K562 (cell line): Measurements from ENCODE around the gene C16orf90. TPM values are rescaled to one million over a fixed set of nuclear protein-coding genes. Genes with fewer than 3 reads are reported as not detected.

ENCODE experiments used
- ATAC-seq: fragments of 200-7000 bp; cut with Tn5 transposase; 3 replicates; pipeline ENCODE4 v1.9.1; 2020; ENCODE audit warnings: moderate library complexity
- BruUV-seq: library from RNA; stranded (reverse); fragments of 400-500 nt; replicated peaks from 2 replicates; lab custom pipeline; 2021; lab: Mats Ljungman, UMichigan
- CTCF ChIA-PET: fragments of 300-600 bp; formaldehyde crosslinking; extraction: SDS; loops from one replicate; lab custom pipeline; 2021; ENCODE audit warnings: low intra/inter-chr PET ratio; lab: Yijun Ruan, JAX
- POLR2A ChIA-PET: fragments of 300-600, 350-650 bp; sonication (Branson Sonifier 250); formaldehyde crosslinking; extraction: SDS; loops from one replicate; lab custom pipeline; 2021; ENCODE audit warnings: antibody characterized with exemption, inconsistent platforms; lab: Yijun Ruan, JAX
- DNase-seq, 4 experiments: peaks; one replicate each; pipeline versions ENCODE4 v3.0.0 to v3.0.0-alpha.2; 2011 to 2018; ENCODE audit warnings: low spot score in 3 of 4, mixed read lengths in 3 of 4; ENCODE audit errors: extremely low read depth in 1 of 4
- FAIRE-seq: peaks from 2 replicates; lab custom pipeline; 2011; peaks lifted over from hg19 to GRCh38; lab: Jason Lieb, UNC
- H2AFZ ChIP-seq: 2 replicates; pipeline ENCODE4 v1.6.0; 2011; ENCODE audit warnings: low read depth, low read length, control low read depth, inconsistent platforms
- H3K27ac ChIP-seq: fragments of 200-600 bp; 3 replicates; pipeline ENCODE4 v1.8.0; 2011; ENCODE audit warnings: low read depth, mild to moderate bottlenecking, control low read depth, inconsistent platforms, low read length, moderate library complexity, mixed read lengths; ENCODE audit errors: extremely low read depth
- H3K27me3 ChIP-seq, 2 experiments: fragments of 300-600 bp in 1 of 2; 2 replicates in 1 of 2; 3 replicates in 1 of 2; pipeline versions ENCODE4 v1.6.0 to v1.8.0; 2011; ENCODE audit warnings: inconsistent platforms in 2 of 2, low read length in 2 of 2, mild to moderate bottlenecking in 1 of 2, mixed read lengths in 1 of 2, moderate library complexity in 1 of 2; ENCODE audit not compliant: control insufficient read depth in 2 of 2, insufficient read depth in 2 of 2
- H3K36me3 ChIP-seq: fragments of 300-600 bp; 3 replicates; pipeline ENCODE4 v1.8.0; 2011; ENCODE audit warnings: mild to moderate bottlenecking, low read length, inconsistent platforms; ENCODE audit not compliant: control insufficient read depth, insufficient read depth
- H3K4me1 ChIP-seq, 2 experiments: fragments of 200-600 bp in 1 of 2; replicated peaks in 1 of 2; 2 replicates in 1 of 2; 3 replicates in 1 of 2; pipeline versions ENCODE4 v1.5.1 to v1.8.0; 2011; ENCODE audit warnings: inconsistent platforms in 2 of 2, low read length in 2 of 2, mild to moderate bottlenecking in 1 of 2, mixed read lengths in 1 of 2, moderate library complexity in 1 of 2; ENCODE audit not compliant: control insufficient read depth in 2 of 2, insufficient read depth in 2 of 2
- H3K4me2 ChIP-seq: 2 replicates; pipeline ENCODE4 v1.6.1; 2011; ENCODE audit warnings: low read length, control low read depth, inconsistent platforms, mixed read lengths; ENCODE audit not compliant: insufficient read depth
- H3K4me3 ChIP-seq: fragments of 200-600 bp; sonication (generic), shearing (Covaris generic); 2 replicates; pipeline ENCODE4 v1.5.1; 2016; ENCODE audit warnings: control low read depth, inconsistent platforms
- H3K79me2 ChIP-seq: fragments of 200-600 bp; 3 replicates; pipeline ENCODE4 v1.8.0; 2011; ENCODE audit warnings: low read length, inconsistent platforms; ENCODE audit not compliant: control insufficient read depth, insufficient read depth
- H3K9ac ChIP-seq, 2 experiments: 2 replicates each; pipeline versions ENCODE4 v1.6.0 to v1.6.1; 2011; ENCODE audit warnings: low read depth in 2 of 2, low read length in 2 of 2, control low read depth in 1 of 2, inconsistent platforms in 1 of 2, mild to moderate bottlenecking in 1 of 2, mixed read lengths in 1 of 2; ENCODE audit not compliant: insufficient read depth in 1 of 2
- H3K9me1 ChIP-seq: one replicate; pipeline ENCODE4 v1.6.0; 2011; ENCODE audit warnings: inconsistent platforms, mild to moderate bottlenecking, low read length, moderate library complexity; ENCODE audit not compliant: control insufficient read depth, insufficient read depth
- H3K9me3 ChIP-seq: replicated peaks from 2 replicates; pipeline ENCODE4 v1.5.1; 2011; ENCODE audit warnings: low read depth, low read length, inconsistent platforms; ENCODE audit not compliant: control insufficient read depth, insufficient read depth
- H4K20me1 ChIP-seq: replicated peaks from 2 replicates; pipeline ENCODE4 v1.6.1; 2011; ENCODE audit warnings: low read length, inconsistent platforms, mixed read lengths; ENCODE audit not compliant: control insufficient read depth, insufficient read depth
- ATF3 ChIP-seq, 2 experiments: fragments of 450-650 bp in 1 of 2; sonication (generic) in 1 of 2; formaldehyde crosslinking in 1 of 2; IDR thresholded peaks in 1 of 2; conservative IDR thresholded peaks in 1 of 2; 2 replicates each; pipeline versions ENCODE4 v1.6.1 to v1.8.1; 2016 to 2023; ENCODE audit warnings: mild to moderate bottlenecking in 2 of 2, moderate library complexity in 2 of 2, inconsistent platforms in 1 of 2, missing genetic modification reagents in 1 of 2
- FOSL1 ChIP-seq: fragments of 200-800 bp; sonication (Bioruptor generic); conservative IDR thresholded peaks from 2 replicates; pipeline ENCODE4 v1.6.1; 2016; ENCODE audit warnings: missing genetic modification characterization, missing compliant biosample characterization
- JUND ChIP-seq, 2 experiments: IDR thresholded peaks; 2 replicates in 1 of 2; 3 replicates in 1 of 2; pipeline ENCODE4 v1.6.1; 2011; ENCODE audit warnings: borderline replicate concordance in 2 of 2, low read depth in 2 of 2, low read length in 2 of 2, improper control_type of control experiment in 1 of 2, missing biosample characterization in 1 of 2, missing genetic modification characterization in 1 of 2, missing genetic modification reagents in 1 of 2
- TOE1 ChIP-seq, 2 experiments: fragments of 450-650 bp in 1 of 2; sonication (generic) in 1 of 2; formaldehyde crosslinking in 1 of 2; IDR thresholded peaks; 2 replicates each; pipeline versions ENCODE4 v1.7.1 to v1.8.0; 2016 to 2022; ENCODE audit warnings: borderline replicate concordance in 2 of 2, mild to moderate bottlenecking in 2 of 2, antibody characterized with exemption in 1 of 2, inconsistent platforms in 1 of 2, low read depth in 1 of 2, missing genetic modification reagents in 1 of 2, moderate library complexity in 1 of 2
- ZNF644 ChIP-seq: fragments of 200-800 bp; sonication (Bioruptor generic); IDR thresholded peaks from 2 replicates; pipeline ENCODE4 v1.6.1; 2016; ENCODE audit warnings: low read depth, missing genetic modification characterization, missing compliant biosample characterization
- WGBS: fragments of 100-300 bp; shearing (Covaris generic); methylation state at CpG from one replicate; pipeline ENCODE4 v1.1.6; 2016; ENCODE audit warnings: low coverage, mixed read lengths; ENCODE audit not compliant: insufficient coverage; ENCODE audit errors: missing lambda C conversion rate; 5-methylcytosine and 5-hydroxymethylcytosine counted together
- in situ Hi-C: fragments of 300-500 bp; cut with MboI; formaldehyde crosslinking; loops from 4 replicates; pipeline ENCODE4 v1.15.0; 2018; ENCODE audit warnings: inconsistent platforms, mixed read lengths
- intact Hi-C: fragments of 100-400 bp; cut with micrococcal nuclease; formaldehyde crosslinking; loops from 2 replicates; pipeline ENCODE4 v1.14.2; 2022
- polyA plus RNA-seq, 8 experiments: library from polyadenylated mRNA; depleted of rRNA in 4 of 8; stranded (reverse) in 5 of 8; unstranded in 3 of 8; fragments of >200 nt; fragmentation: Nextera tagmentation in 2 of 8; fragmentation: Illumina TruSeq in 1 of 8; extraction: Ambion mirVana in 2 of 8; extraction: Trizol in 1 of 8; gene quantifications; 2 replicates each; pipeline versions ENCODE4 v1.2.1 to v1.2.3, GENCODE V29; 2011 to 2014; ENCODE audit warnings: inconsistent platforms in 1 of 8, missing spikeins in 1 of 8
- total RNA-seq, 7 experiments: library from RNA; depleted of rRNA in 6 of 7; stranded (reverse); fragments of >200 nt in 6 of 7; fragmentation: Illumina TruSeq in 2 of 7; extraction: Trizol in 2 of 7; gene quantifications; 2 replicates each; pipeline versions ENCODE4 v1.2.1 to v1.2.3, GENCODE V29; 2011 to 2021; ENCODE audit warnings: low replicate concordance in 1 of 7
- TF ChIP-seq, protein P1 (sequence below), 2 experiments: IDR thresholded peaks; 2 replicates each; pipeline ENCODE4 v1.6.1; 2011; ENCODE audit warnings: borderline replicate concordance in 1 of 2, control low read depth in 1 of 2, low read depth in 1 of 2, low read length in 1 of 2, mild to moderate bottlenecking in 1 of 2, mixed read lengths in 1 of 2, moderate library complexity in 1 of 2; ENCODE audit not compliant: insufficient read depth in 1 of 2, insufficient read length in 1 of 2, poor library complexity in 1 of 2, severe bottlenecking in 1 of 2; ENCODE audit errors: extremely low read depth in 1 of 2
- TF ChIP-seq, protein P2 (sequence below): fragments of 250-450 bp; sonication (Bioruptor Pico); IDR thresholded peaks from 2 replicates; pipeline ENCODE4 v1.6.1; 2021; ENCODE audit warnings: mild to moderate bottlenecking
- TF ChIP-seq, protein P3 (sequence below): sonication (generic); formaldehyde crosslinking; IDR thresholded peaks from 2 replicates; pipeline ENCODE4 v1.5.0; 2020; ENCODE audit warnings: missing genetic modification reagents
- TF ChIP-seq, protein P4 (sequence below): sonication (generic); formaldehyde crosslinking; IDR thresholded peaks from 2 replicates; pipeline ENCODE4 v1.8.1; 2023; ENCODE audit warnings: mild to moderate bottlenecking, missing genetic modification reagents
- TF ChIP-seq, protein P5 (sequence below): sonication (generic); formaldehyde crosslinking; IDR thresholded peaks from 2 replicates; pipeline ENCODE4 v1.9.0; 2022; ENCODE audit warnings: mild to moderate bottlenecking, missing genetic modification reagents

Gene C16orf90
- total and polyA plus RNA-seq, 9 of the 15 experiments (the other 6 are each of a cell fraction or from before 2014, with no cell fraction given), result not detected

GRCh38 chr16:3480901-3481695 lies 14.2 kb downstream of the C16orf90 start:
- no peaks in the 10 kb centered on the region for H4K20me1 ChIP-seq
- H3K4me1 ChIP-seq, result peaks cover 7 to 35% of the 10 kb centered on the region in 2 experiments; a peak in 4 of 5 replicates
- in situ Hi-C loops (no loop called here), intact Hi-C loops (no loop called here)
- POLR2A ChIA-PET, result no interaction called here
- peaks cover 7% of the 10 kb centered on the region for H3K9me1 ChIP-seq
- peak overlapping the region in 1 of 2 experiments; percentile 47; a peak in 1 of 4 replicates for H3K9ac ChIP-seq
- no peak overlapping the region for H3K4me3 ChIP-seq
- H3K79me2 ChIP-seq, result 0 out of 3 replicates have a peak, but pooled peaks cover 2% of the 10 kb centered on the region
- ATAC-seq (peak; percentile 56), DNase-seq (peak; percentile 33 to 65 (median 60)), FAIRE-seq (peak; percentile 48)
- H3K27ac ChIP-seq, result peak overlapping the region; percentile 53; the same call in 2 of the 3 replicates
- no peaks in the 10 kb centered on the region for H3K9me3 ChIP-seq
- TF ChIP-seq FOSL1 (0 out of 2 replicates have a peak, but pooled peaks have one; percentile 16), TOE1 (IDR thresholded peaks at IDR 0.05; ENCODE audit: borderline replicate concordance) (no peak), TOE1 (CRISPR knock-in tag; IDR thresholded peaks at IDR 0.05; ENCODE audit: borderline replicate concordance, low read depth) (no peak), ZNF644 (no peak), JUND (IDR thresholded peaks at IDR 0.05; ENCODE audit: borderline replicate concordance, low read depth, low read length) (peak; percentile 49), JUND (tag; IDR thresholded peaks at IDR 0.05; ENCODE audit: borderline replicate concordance, low read depth, low read length) (peak; percentile 23; the same call in 1 of the 3 replicates), ATF3 (IDR thresholded peaks at IDR 0.05) (peak; percentile 58; the same call in 1 of the 2 replicates), ATF3 (CRISPR knock-in tag; conservative IDR thresholded peaks at IDR 0.05) (no peak)
- TF ChIP-seq, protein P1, sequence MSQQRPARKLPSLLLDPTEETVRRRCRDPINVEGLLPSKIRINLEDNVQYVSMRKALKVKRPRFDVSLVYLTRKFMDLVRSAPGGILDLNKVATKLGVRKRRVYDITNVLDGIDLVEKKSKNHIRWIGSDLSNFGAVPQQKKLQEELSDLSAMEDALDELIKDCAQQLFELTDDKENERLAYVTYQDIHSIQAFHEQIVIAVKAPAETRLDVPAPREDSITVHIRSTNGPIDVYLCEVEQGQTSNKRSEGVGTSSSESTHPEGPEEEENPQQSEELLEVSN (IDR thresholded peaks at IDR 0.05; ENCODE audit: borderline replicate concordance in 1 of 2, extremely low read depth in 1 of 2, insufficient read depth in 1 of 2, insufficient read length in 1 of 2, low read depth in 1 of 2, low read length in 1 of 2, poor library complexity in 1 of 2, severe bottlenecking in 1 of 2), result peak in 1 of 2 experiments; percentile 42
- TF ChIP-seq, protein P2, sequence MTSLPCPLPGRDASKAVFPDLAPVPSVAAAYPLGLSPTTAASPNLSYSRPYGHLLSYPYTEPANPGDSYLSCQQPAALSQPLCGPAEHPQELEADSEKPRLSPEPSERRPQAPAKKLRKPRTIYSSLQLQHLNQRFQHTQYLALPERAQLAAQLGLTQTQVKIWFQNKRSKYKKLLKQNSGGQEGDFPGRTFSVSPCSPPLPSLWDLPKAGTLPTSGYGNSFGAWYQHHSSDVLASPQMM (CRISPR knock-in tag), result no peak
- TF ChIP-seq, protein P3, sequence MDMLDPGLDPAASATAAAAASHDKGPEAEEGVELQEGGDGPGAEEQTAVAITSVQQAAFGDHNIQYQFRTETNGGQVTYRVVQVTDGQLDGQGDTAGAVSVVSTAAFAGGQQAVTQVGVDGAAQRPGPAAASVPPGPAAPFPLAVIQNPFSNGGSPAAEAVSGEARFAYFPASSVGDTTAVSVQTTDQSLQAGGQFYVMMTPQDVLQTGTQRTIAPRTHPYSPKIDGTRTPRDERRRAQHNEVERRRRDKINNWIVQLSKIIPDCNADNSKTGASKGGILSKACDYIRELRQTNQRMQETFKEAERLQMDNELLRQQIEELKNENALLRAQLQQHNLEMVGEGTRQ (CRISPR knock-in tag), result 0 out of 2 replicates have a peak, but pooled peaks have one; percentile 17
- TF ChIP-seq, protein P4, sequence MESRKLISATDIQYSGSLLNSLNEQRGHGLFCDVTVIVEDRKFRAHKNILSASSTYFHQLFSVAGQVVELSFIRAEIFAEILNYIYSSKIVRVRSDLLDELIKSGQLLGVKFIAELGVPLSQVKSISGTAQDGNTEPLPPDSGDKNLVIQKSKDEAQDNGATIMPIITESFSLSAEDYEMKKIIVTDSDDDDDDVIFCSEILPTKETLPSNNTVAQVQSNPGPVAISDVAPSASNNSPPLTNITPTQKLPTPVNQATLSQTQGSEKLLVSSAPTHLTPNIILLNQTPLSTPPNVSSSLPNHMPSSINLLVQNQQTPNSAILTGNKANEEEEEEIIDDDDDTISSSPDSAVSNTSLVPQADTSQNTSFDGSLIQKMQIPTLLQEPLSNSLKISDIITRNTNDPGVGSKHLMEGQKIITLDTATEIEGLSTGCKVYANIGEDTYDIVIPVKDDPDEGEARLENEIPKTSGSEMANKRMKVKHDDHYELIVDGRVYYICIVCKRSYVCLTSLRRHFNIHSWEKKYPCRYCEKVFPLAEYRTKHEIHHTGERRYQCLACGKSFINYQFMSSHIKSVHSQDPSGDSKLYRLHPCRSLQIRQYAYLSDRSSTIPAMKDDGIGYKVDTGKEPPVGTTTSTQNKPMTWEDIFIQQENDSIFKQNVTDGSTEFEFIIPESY (CRISPR knock-in tag), result 0 out of 2 replicates have a peak, but pooled peaks have one; percentile 31
- TF ChIP-seq, protein P5, sequence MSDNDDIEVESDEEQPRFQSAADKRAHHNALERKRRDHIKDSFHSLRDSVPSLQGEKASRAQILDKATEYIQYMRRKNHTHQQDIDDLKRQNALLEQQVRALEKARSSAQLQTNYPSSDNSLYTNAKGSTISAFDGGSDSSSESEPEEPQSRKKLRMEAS (CRISPR knock-in tag), result peak; percentile 44; the same call in 1 of the 2 replicates
- no peaks in the 10 kb centered on the region for H3K27me3 ChIP-seq
- CTCF ChIA-PET, result no interaction called here
- BruUV-seq, result no TSS peak
- no peak overlapping the region for H2AFZ ChIP-seq
- 41% methylated on average over 8 of the region's 18 CpGs for WGBS
- H3K4me2 ChIP-seq, result no peak overlapping the region; the same call in 1 of the 2 replicates
- peaks cover 59% of the 10 kb centered on the region for H3K36me3 ChIP-seq
